B cell (primary cell): ENCODE data around the gene MAP2K7. TPM values are rescaled to one million over a fixed set of nuclear protein-coding genes. Genes with fewer than 3 reads are reported as not detected.
A peak's percentile ranks its signal among the peaks of the same experiment; 100 is the strongest.

Experiments
- ATAC-seq: fragments of 200-7000 bp; cut with Tn5 transposase; one replicate; pipeline ENCODE4 v1.10.0; 2021; ENCODE audit warnings: low read depth, mild to moderate bottlenecking, moderate number of reproducible peaks, moderate library complexity
- CTCF ChIA-PET: fragments of 350-600 bp; sonication (Branson Sonifier 250); formaldehyde crosslinking; loops from one replicate; lab custom pipeline; 2021; ENCODE audit warnings: antibody characterized with exemption, inconsistent platforms; lab: Charles Lee
- POLR2A ChIA-PET: fragments of 350-600 bp; sonication (Branson Sonifier 250); formaldehyde crosslinking; loops from one replicate; lab custom pipeline; 2021; ENCODE audit warnings: antibody characterized with exemption; lab: Charles Lee
- DNase-seq: peaks from one replicate; pipeline ENCODE4 v3.0.0; 2013
- H2AFZ ChIP-seq: 2 replicates; pipeline ENCODE4 v1.6.1; 2012; ENCODE audit warnings: mild to moderate bottlenecking, low read depth, low read length; ENCODE audit not compliant: insufficient read depth, poor library complexity, severe bottlenecking
- H3K27ac ChIP-seq, 2 donors: 1 replicate in 1 of 2; 2 replicates in 1 of 2; pipeline ENCODE4 v1.5.1; 2012 to 2013; ENCODE audit warnings: low read length in 2 of 2, mild to moderate bottlenecking in 2 of 2, moderate library complexity in 1 of 2
- H3K27me3 ChIP-seq, 4 experiments: fragments of 200-600 bp in 1 of 4; sonication (generic) in 1 of 4; replicated peaks in 1 of 4; 1 replicate in 2 of 4; 2 replicates in 2 of 4; pipeline versions ENCODE4 v1.6.1 to v1.7.0; 2013 to 2016; ENCODE audit warnings: low read length in 3 of 4, mild to moderate bottlenecking in 2 of 4, mixed read lengths in 1 of 4, moderate library complexity in 1 of 4; ENCODE audit not compliant: insufficient read depth in 4 of 4, control insufficient read depth in 3 of 4; ENCODE audit errors: control extremely low read depth in 1 of 4
- H3K36me3 ChIP-seq, 2 experiments: replicated peaks in 1 of 2; 1 replicate in 1 of 2; 2 replicates in 1 of 2; pipeline versions ENCODE4 v1.6.1 to v1.7.1; 2013; ENCODE audit warnings: low read length in 1 of 2; ENCODE audit not compliant: insufficient read depth in 2 of 2, control insufficient read depth in 1 of 2; ENCODE audit errors: control extremely low read depth in 1 of 2, extremely low read depth in 1 of 2
- H3K4me1 ChIP-seq, 2 donors: fragments of 200-600 bp in 1 of 2; sonication (generic) in 1 of 2; 1 replicate in 1 of 2; 2 replicates in 1 of 2; pipeline versions ENCODE4 v1.5.1 to v1.6.1; 2013 to 2017; ENCODE audit warnings: low read length in 2 of 2; ENCODE audit not compliant: control insufficient read depth in 2 of 2, insufficient read depth in 2 of 2
- H3K4me2 ChIP-seq: replicated peaks from 2 replicates; pipeline ENCODE3; 2012; ENCODE audit warnings: mild to moderate bottlenecking, low read depth, low read length; ENCODE audit not compliant: poor library complexity, severe bottlenecking
- H3K4me3 ChIP-seq, 5 experiments: fragments of 200-600 bp in 1 of 5; sonication (generic) in 1 of 5; 1 replicate in 3 of 5; 2 replicates in 2 of 5; pipeline versions ENCODE4 v1.5.1 to v1.7.0; 2011 to 2016; ENCODE audit warnings: low read length in 4 of 5, mild to moderate bottlenecking in 4 of 5, low read depth in 2 of 5, control low read depth in 1 of 5, moderate library complexity in 1 of 5; ENCODE audit not compliant: insufficient read depth in 1 of 5; ENCODE audit errors: control extremely low read depth in 1 of 5, extremely low read depth in 1 of 5
- H3K79me2 ChIP-seq: fragments of 200-600 bp; sonication (generic); one replicate; pipeline ENCODE4 v1.6.0; 2016; ENCODE audit warnings: low read length; ENCODE audit not compliant: control insufficient read depth, insufficient read depth
- H3K9ac ChIP-seq: fragments of 200-600 bp; sonication (generic); 2 replicates; pipeline ENCODE4 v1.6.1; 2017; ENCODE audit warnings: mild to moderate bottlenecking, low read length, moderate library complexity
- H3K9me3 ChIP-seq, 3 donors: one replicate each; pipeline versions ENCODE4 v1.6.1 to v1.7.1; 2013; ENCODE audit warnings: low read length in 2 of 3; ENCODE audit not compliant: control insufficient read depth in 2 of 3, insufficient read depth in 1 of 3; ENCODE audit errors: control extremely low read depth in 1 of 3
- H4K20me1 ChIP-seq: 2 replicates; pipeline ENCODE4 v1.6.0; 2012; ENCODE audit warnings: mild to moderate bottlenecking, low read length; ENCODE audit not compliant: insufficient read depth, control insufficient read depth, poor library complexity, severe bottlenecking
- H3K27ac Mint-ChIP-seq: one replicate; pipeline ENCODE4 v1.8.0; 2021; ENCODE audit warnings: mixed read lengths
- H3K27me3 Mint-ChIP-seq: one replicate; pipeline ENCODE4 v1.8.0; 2021; ENCODE audit warnings: mixed read lengths
- H3K4me1 Mint-ChIP-seq: one replicate; pipeline ENCODE4 v1.8.0; 2021; ENCODE audit warnings: mixed read lengths
- H3K4me3 Mint-ChIP-seq: one replicate; pipeline ENCODE4 v1.8.0; 2021; ENCODE audit warnings: mixed read lengths
- H3K9me3 Mint-ChIP-seq: one replicate; pipeline ENCODE4 v1.8.0; 2022; ENCODE audit warnings: mixed read lengths; ENCODE audit not compliant: insufficient read depth
- EZH2 ChIP-seq: IDR thresholded peaks from 2 replicates; pipeline ENCODE4 v1.6.1; 2012; ENCODE audit warnings: borderline replicate concordance, low read depth, mild to moderate bottlenecking, moderate library complexity, low read length; ENCODE audit not compliant: insufficient read depth, poor library complexity, severe bottlenecking
- WGBS: methylation state at CpG from one replicate; pipeline ENCODE4 v1.1.5; 2013; ENCODE audit warnings: missing lambda C conversion rate; ENCODE audit not compliant: insufficient coverage; 5-methylcytosine and 5-hydroxymethylcytosine counted together
- intact Hi-C: fragments of 100-400 bp; cut with micrococcal nuclease; formaldehyde crosslinking; loops from one replicate; pipeline ENCODE4 v1.10.0; 2022
- polyA plus RNA-seq: library from polyadenylated mRNA; depleted of rRNA; stranded (reverse); fragments of >200 nt; gene quantifications from 2 replicates; pipeline ENCODE4 v1.2.3, GENCODE V29; 2012
- total RNA-seq, 2 donors: library from RNA; stranded (reverse); fragments of 120-200 nt in 1 of 2; gene quantifications; 1 replicate in 1 of 2; 2 replicates in 1 of 2; pipeline versions ENCODE4 v1.2.3 to v1.2.4, GENCODE V29; 2013 to 2022
- TF ChIP-seq, protein P1 (sequence below): fragments of 200-600 bp; IDR thresholded peaks from one replicate; pipeline ENCODE4 v1.8.0; 2022; ENCODE audit warnings: antibody characterized with exemption, mild to moderate bottlenecking

The MAP2K7 gene
- total and polyA plus RNA-seq, 2 donors (not counting 1 experiment from before 2014, with no cell fraction given), result 56.0 to 71.9 TPM

DNA sequence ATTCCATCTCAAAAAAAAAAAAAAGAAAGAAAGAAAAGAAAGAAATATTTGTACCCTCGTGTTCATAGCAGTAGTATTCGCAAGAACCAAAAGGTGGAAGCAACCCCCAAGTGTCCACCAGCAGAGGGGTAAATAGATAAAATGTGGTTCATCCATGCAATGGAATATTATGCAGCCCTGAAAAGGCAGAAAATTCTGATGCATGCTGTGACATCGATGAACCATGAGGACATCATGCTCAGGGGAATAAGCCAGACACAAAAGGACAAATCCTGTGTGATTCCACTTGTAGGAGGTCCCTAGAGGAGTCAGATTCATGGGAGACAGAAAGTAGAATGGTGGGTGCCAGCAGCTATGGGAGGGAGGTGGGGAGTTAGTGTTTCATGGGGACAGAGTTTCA is 21.8 kb upstream of the MAP2K7 start:
- no peak overlapping the region for H3K4me3 Mint-ChIP-seq
- POLR2A ChIA-PET, result no interaction called here

DNA sequence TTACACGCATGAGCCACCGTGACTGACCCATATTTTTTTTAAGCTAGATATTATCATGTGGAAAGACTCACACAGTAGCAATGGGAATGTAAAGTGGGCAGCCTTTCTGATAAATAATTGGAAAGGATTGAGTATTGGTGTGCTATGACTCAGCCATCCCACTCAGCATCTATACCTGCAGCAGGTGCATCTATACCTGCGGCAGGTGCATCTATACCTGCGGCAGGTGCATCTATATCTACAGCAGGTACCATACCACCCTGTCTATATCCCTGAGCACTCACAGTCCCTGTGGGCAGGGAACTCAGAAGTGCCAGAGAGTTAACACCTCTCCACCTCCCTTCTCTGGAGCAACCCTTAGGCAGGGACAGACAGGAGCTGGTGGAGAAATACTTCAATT is 20.6 kb upstream of the MAP2K7 start:
- Mint-ChIP-seq H3K27me3 (peaks cover 5% of the 10 kb centered on the region), H3K4me1 (no peaks in the 10 kb centered on the region), H3K4me3 (no peak overlapping the region), H3K27ac (no peak overlapping the region), H3K9me3 (no peaks in the 10 kb centered on the region)
- Histone ChIP-seq H3K79me2 (no peaks in the 10 kb centered on the region), H3K9ac (no peak overlapping the region), H3K9me3 (peaks cover 0 to 5% (median 0%) of the 10 kb centered on the region in 3 donors), H4K20me1 (no peaks in the 10 kb centered on the region), H2AFZ (no peak overlapping the region), H3K36me3 (no peaks in the 10 kb centered on the region), H3K4me1 (no peaks in the 10 kb centered on the region), H3K27me3 (peaks cover 0 to 13% (median 1%) of the 10 kb centered on the region in 4 experiments), H3K4me2 (no peak overlapping the region), H3K27ac (no peak overlapping the region), H3K4me3 (no peak overlapping the region)
- ATAC-seq, result no peak
- DNase-seq, result no peak
- TF ChIP-seq, protein P1, sequence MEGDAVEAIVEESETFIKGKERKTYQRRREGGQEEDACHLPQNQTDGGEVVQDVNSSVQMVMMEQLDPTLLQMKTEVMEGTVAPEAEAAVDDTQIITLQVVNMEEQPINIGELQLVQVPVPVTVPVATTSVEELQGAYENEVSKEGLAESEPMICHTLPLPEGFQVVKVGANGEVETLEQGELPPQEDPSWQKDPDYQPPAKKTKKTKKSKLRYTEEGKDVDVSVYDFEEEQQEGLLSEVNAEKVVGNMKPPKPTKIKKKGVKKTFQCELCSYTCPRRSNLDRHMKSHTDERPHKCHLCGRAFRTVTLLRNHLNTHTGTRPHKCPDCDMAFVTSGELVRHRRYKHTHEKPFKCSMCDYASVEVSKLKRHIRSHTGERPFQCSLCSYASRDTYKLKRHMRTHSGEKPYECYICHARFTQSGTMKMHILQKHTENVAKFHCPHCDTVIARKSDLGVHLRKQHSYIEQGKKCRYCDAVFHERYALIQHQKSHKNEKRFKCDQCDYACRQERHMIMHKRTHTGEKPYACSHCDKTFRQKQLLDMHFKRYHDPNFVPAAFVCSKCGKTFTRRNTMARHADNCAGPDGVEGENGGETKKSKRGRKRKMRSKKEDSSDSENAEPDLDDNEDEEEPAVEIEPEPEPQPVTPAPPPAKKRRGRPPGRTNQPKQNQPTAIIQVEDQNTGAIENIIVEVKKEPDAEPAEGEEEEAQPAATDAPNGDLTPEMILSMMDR, result no peak
- TF ChIP-seq EZH2, result no peak
- intact Hi-C loops, result no loop called here
- CTCF ChIA-PET, result interaction anchor here (0.6 to 2.4 kb wide), 3 partner anchors 14 to 472 kb away, joined by 3 to 10 read pairs (median 3); no protein-coding TSS in a partner anchor
- 93% methylated on average over 2 of the region's 4 CpGs for WGBS
- POLR2A ChIA-PET, result no interaction called here

More for the DNA sequence above, 21.8 kb upstream of the MAP2K7 start:
- Histone ChIP-seq H2AFZ (no peak overlapping the region), H3K36me3 (no peaks in the 10 kb centered on the region), H3K4me1 (no peaks in the 10 kb centered on the region), H3K4me3 (no peak overlapping the region), H3K9ac (no peak overlapping the region), H4K20me1 (no peaks in the 10 kb centered on the region), H3K9me3 (peaks cover 0 to 5% (median 0%) of the 10 kb centered on the region in 3 donors), H3K4me2 (no peak overlapping the region), H3K27me3 (peaks cover 0 to 3% (median 0%) of the 10 kb centered on the region in 4 experiments), H3K27ac (no peak overlapping the region), H3K79me2 (no peaks in the 10 kb centered on the region)
- Mint-ChIP-seq H3K9me3 (no peaks in the 10 kb centered on the region), H3K4me1 (no peaks in the 10 kb centered on the region), H3K27ac (peak overlapping the region; percentile 11), H3K27me3 (no peaks in the 10 kb centered on the region)
- WGBS, result 100% methylated on average over 3 of the region's 3 CpGs
- no peak for ATAC-seq
- no peak for DNase-seq
- CTCF ChIA-PET, result interaction anchor here (2.4 kb wide), 1 partner anchor 12 kb away, joined by 10 read pairs; no protein-coding TSS in a partner anchor
- TF ChIP-seq, protein P1, result no peak
- TF ChIP-seq EZH2, result no peak
- intact Hi-C loops, result no loop called here
